ENCODE results near the gene ZNF670.

GRCh38 chr1:247105966-247106365 lies 27.4 kb upstream of the ZNF670 start:
- TF ChIP-seq CTCF (IDR thresholded peaks at IDR 0.05; ENCODE audit: borderline replicate concordance, extremely low read depth, low read length, poor library complexity, severe bottlenecking) (no peak), EZH2 (IDR thresholded peaks at IDR 0.05; ENCODE audit: borderline replicate concordance, low read depth, low read length, severe bottlenecking) (no peak)

All from DND-41 (cell line).